ENCODE results near the gene COL12A1. TPM values are rescaled to one million over a fixed set of nuclear protein-coding genes. Genes with fewer than 3 reads are reported as not detected.

COL12A1 gene
- total and polyA plus RNA-seq, 2 donors (not counting 3 experiments of a cell fraction or from before 2014, with no cell fraction given) = 48.5 to 89.1 TPM

DNA sequence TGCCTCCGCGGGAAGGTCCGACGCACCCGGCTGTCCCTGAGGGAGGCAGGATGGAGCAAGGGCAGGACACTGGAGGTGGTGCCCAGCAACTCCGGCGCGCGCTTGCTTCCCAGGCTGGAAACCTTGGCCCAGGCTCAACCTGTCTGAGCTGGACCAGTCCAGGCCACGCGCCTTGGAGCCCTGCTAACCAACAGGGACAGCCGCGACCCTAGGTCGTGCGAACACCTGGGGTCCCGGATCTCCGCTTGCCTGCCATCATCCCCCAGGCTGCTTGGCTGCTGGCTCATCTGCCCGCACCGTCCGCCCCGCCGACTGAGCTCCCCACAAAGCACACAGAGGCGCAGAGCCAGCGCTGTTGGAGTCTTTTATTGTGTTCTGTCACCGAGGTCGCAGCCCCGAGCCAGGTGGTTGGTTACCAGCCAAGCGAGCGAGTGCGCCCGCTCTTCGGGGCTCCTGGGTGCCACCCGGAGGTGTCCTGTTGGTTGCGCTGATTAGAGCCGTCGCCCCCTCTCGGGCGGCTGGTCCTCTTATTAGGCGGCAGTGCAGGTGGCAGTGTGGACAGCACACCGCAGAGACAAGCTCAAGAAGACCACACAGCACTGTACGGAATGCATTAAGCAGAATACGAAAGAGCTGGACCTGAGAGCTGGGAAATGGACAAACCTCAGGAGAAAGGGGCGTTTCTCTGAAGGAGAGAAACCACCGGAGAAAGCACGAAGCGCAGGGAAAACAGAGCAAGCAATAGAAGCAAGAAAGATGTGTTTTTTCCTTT lies 3.8 kb downstream of the COL12A1 start:
- H3K27ac ChIP-seq (ENCODE audit: insufficient read depth, low read depth, low read length) = no peak overlapping the region
- peak overlapping the region in 2 of 3 experiments; percentile 16 to 40 for H3K4me3 ChIP-seq (replicated peaks in 1 of 3; ENCODE audit: insufficient read depth in 1 of 3, low read depth in 1 of 3, low read length in 3 of 3)
- H3K9me3 ChIP-seq (replicated peaks; ENCODE audit: control insufficient read depth, insufficient read depth, low read length) = no peaks in the 10 kb centered on the region
- no peak overlapping the region for H3K9ac ChIP-seq (replicated peaks; ENCODE audit: extremely low read depth, insufficient read depth, low read length)
- H2AFZ ChIP-seq (ENCODE audit: low read depth, low read length) = peak overlapping the region; percentile 71
- FAIRE-seq (no peak), DNase-seq (ENCODE audit: low read depth, low spot score) (peak; percentile 46)
- no peaks in the 10 kb centered on the region for H3K36me3 ChIP-seq (ENCODE audit: control insufficient read depth in 2 of 2, extremely low read depth in 1 of 2, insufficient read depth in 2 of 2, low read length in 2 of 2)
- dilution Hi-C loops (cut with MboI; ENCODE audit: extremely low pct_ligation_motif_present, low sequenced_read_pairs) = no loop called here
- CTCF ChIA-PET = interaction anchor here (0.8 to 12.5 kb wide), 20 partner anchors 27 to 1463 kb away, joined by 3 to 393 read pairs (median 5); no protein-coding TSS in a partner anchor
- H4K20me1 ChIP-seq (replicated peaks; ENCODE audit: control insufficient read depth, extremely low read depth, insufficient read depth, low read length) = no peaks in the 10 kb centered on the region
- H3K79me2 ChIP-seq (ENCODE audit: control insufficient read depth, insufficient read depth, low read length) = no peaks in the 10 kb centered on the region
- peaks cover 2 to 3% of the 10 kb centered on the region in 2 experiments for H3K27me3 ChIP-seq (ENCODE audit: control insufficient read depth in 2 of 2, insufficient read depth in 2 of 2, low read length in 2 of 2)
- peak overlapping the region; percentile 43 for H3K4me2 ChIP-seq (ENCODE audit: insufficient read depth, low read length)
- no TSS peak for BruUV-seq (replicated peaks)
- intact Hi-C loops (cut with micrococcal nuclease) = loop anchor here (1.0 to 10.0 kb wide), 4 partner anchors 47 to 605 kb away; no protein-coding TSS in a partner anchor
- no peaks in the 10 kb centered on the region for H3K9me1 ChIP-seq (replicated peaks; ENCODE audit: control insufficient read depth, extremely low read depth, insufficient read depth, low read length)
- peaks cover 26% of the 10 kb centered on the region for H3K4me1 ChIP-seq (ENCODE audit: control insufficient read depth, extremely low read depth, insufficient read depth, low read length)
- POLR2A ChIA-PET = no interaction called here
- TF ChIP-seq GATA2 (IDR thresholded peaks at IDR 0.05; ENCODE audit: insufficient read depth, insufficient read length, low read depth, low read length) = no peak
- TF ChIP-seq FOS (IDR thresholded peaks at IDR 0.05; ENCODE audit: borderline replicate concordance, insufficient read depth, low read length) = no peak
- no peak for TF ChIP-seq POLR2A (IDR thresholded peaks at IDR 0.05; ENCODE audit: low read depth, low read length)
- TF ChIP-seq, protein P1, sequence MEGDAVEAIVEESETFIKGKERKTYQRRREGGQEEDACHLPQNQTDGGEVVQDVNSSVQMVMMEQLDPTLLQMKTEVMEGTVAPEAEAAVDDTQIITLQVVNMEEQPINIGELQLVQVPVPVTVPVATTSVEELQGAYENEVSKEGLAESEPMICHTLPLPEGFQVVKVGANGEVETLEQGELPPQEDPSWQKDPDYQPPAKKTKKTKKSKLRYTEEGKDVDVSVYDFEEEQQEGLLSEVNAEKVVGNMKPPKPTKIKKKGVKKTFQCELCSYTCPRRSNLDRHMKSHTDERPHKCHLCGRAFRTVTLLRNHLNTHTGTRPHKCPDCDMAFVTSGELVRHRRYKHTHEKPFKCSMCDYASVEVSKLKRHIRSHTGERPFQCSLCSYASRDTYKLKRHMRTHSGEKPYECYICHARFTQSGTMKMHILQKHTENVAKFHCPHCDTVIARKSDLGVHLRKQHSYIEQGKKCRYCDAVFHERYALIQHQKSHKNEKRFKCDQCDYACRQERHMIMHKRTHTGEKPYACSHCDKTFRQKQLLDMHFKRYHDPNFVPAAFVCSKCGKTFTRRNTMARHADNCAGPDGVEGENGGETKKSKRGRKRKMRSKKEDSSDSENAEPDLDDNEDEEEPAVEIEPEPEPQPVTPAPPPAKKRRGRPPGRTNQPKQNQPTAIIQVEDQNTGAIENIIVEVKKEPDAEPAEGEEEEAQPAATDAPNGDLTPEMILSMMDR (IDR thresholded peaks at IDR 0.05; ENCODE audit: extremely low read depth in 1 of 2, insufficient read depth in 1 of 2, low read depth in 1 of 2, low read length in 2 of 2) = peak in 1 of 2 donors; percentile 16
- TF ChIP-seq JUN (IDR thresholded peaks at IDR 0.05; ENCODE audit: borderline replicate concordance, insufficient read depth, insufficient read length, low read depth) = no peak
- no peak for TF ChIP-seq EZH2 (IDR thresholded peaks at IDR 0.05; ENCODE audit: borderline replicate concordance, low read depth, low read length, severe bottlenecking)
- no peak for TF ChIP-seq MYC (IDR thresholded peaks at IDR 0.05; ENCODE audit: low read depth, low read length)
- peak; percentile 18 for TF ChIP-seq POLR2AphosphoS5 (IDR thresholded peaks at IDR 0.05; ENCODE audit: insufficient read depth, low read depth, low read length)
- TF ChIP-seq, protein P2, sequence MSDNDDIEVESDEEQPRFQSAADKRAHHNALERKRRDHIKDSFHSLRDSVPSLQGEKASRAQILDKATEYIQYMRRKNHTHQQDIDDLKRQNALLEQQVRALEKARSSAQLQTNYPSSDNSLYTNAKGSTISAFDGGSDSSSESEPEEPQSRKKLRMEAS (IDR thresholded peaks at IDR 0.05; ENCODE audit: insufficient read depth, insufficient read length) = no peak

All from endothelial cell of umbilical vein (primary cell).